ENCODE data around the gene EIF2A.
A peak's percentile ranks its signal among the peaks of the same experiment; 100 is the strongest.

EIF2A gene

GRCh38 chr3:150543128-150543527 lies 3.5 kb upstream of the EIF2A start:
- no peak overlapping the region for H3K4me3 ChIP-seq (ENCODE audit: low read depth, low read length)

DNA sequence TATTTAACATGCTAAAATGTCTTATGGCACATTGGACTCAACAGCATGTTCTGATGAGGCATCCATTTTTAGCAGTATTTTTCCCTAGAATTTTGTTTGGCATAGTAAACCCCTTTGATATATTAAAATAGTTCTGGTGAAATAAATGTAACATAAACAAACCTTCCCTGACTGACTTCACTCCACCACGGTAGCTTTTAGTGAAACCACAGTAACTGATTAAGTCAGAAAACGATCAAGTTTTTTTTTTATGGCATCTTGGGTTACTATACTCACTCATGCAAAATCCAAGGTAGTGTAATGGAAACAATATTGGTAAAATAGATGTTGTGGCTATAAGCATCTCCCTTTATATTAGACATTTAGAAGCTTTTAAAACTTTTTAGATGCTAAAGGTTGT lies 3.1 kb upstream of the EIF2A start:
- no peak overlapping the region for H3K4me3 ChIP-seq (ENCODE audit: low read depth, low read length)

DNA sequence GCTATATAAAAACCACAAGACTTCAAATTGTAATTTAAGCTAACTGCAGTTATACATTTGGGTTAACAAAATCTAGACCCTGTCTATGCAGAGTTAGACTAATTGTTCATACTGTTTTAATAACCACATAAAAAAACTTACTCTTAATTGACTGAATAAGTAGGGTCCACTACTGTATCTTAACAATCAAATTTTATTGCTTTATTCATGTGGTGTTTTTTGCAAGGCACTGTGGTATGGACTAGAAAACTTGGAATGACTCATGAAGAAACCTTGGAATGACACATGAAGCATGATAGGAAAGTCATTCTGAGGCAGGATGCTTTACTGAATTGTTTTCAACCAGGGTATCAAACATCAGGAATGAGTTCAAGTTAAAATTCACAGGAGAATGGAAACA lies 2.5 kb upstream of the EIF2A start:
- H3K4me3 ChIP-seq (ENCODE audit: low read depth, low read length) = no peak overlapping the region

- H3K4me3 ChIP-seq (ENCODE audit: low read depth, low read length) = peak overlapping the region; percentile 95
These were observed 1.9 kb upstream of the EIF2A start for GRCh38 chr3:150544726-150545125.

GRCh38 chr3:150545419-150546225 lies 965 bp upstream of the EIF2A start:
- peak overlapping the region; percentile 95 for H3K4me3 ChIP-seq (ENCODE audit: low read depth, low read length)

DNA sequence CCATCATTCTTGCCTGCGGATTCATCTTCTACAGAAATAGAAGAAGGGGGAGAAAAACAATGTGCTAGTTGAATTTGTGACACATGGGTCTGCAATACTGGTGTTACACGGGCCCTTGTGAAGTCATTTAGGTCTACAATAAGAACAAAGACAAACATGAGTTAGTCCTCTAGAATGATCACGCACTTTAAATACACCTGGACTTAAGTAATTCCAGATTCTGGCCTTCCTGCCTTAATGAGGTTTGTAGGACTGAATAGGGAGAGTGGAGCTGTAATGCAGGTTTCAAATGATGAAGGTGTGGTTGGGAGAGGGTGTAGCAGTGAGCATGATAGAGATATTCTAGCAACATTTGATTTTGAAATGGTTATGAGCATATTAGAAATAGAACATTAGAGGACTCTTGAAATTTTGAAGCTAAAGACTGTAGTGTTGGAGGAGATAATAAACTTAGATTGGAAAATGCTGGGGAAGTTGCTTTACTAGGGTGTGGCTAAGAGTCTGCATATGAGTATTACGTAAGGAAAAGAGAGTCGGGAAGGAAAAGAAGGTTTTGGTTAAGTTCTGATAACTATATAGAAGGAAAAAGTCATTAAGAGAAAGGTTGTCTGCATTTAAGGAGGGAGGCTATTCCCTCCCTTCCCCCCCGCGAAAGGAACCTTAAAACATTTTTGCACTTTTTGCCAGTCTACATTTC lies 606 bp downstream of the EIF2A start:
- H3K4me3 ChIP-seq (ENCODE audit: low read depth, low read length) = peak overlapping the region; percentile 95

GRCh38 chr3:150555859-150556436 lies 9.4 kb downstream of the EIF2A start:
- no peak overlapping the region for H3K4me3 ChIP-seq (ENCODE audit: low read depth, low read length)

DNA sequence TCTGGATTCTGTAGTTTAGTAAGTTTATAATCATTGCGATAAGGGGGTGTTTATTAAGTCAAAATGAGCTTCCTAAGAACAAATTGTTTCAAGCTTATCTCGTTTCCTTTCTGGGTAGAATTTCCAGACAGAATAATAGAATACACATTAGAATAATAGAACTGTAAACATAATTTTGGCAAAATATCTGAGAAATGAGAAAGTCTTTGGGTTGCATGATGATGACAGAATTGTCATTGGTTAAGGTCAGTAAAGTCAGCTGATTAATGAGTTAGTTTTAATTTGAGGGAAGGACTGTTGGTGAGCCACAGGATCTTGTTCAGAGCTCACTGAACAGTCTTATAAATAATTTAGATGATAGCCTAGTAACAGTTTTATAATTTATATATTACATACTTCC lies 10.2 kb downstream of the EIF2A start:
- H3K4me3 ChIP-seq (ENCODE audit: low read depth, low read length) = no peak overlapping the region

DNA sequence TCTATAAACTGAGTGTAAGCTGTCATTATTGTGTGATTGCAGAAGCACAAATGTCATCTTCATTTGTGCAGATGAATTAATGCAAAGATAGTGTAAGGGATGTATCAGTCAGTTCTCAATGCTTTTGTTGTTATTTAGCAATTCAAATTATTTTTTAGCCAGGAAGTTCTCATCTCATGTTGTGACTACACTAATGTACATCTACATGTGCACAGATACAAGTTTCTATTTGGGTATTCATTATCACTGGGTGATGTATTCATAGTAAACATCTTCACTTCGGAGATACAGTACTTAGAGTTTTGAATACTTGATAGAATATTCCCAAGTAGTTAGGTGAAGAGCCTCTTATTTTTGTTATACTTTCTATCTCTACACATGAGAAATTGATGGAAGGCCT lies 11.1 kb downstream of the EIF2A start:
- no peak overlapping the region for H3K4me3 ChIP-seq (ENCODE audit: low read depth, low read length)

GRCh38 chr3:150564243-150564642 lies 17.7 kb downstream of the EIF2A start:
- H3K4me3 ChIP-seq (ENCODE audit: low read depth, low read length) = no peak overlapping the region

DNA sequence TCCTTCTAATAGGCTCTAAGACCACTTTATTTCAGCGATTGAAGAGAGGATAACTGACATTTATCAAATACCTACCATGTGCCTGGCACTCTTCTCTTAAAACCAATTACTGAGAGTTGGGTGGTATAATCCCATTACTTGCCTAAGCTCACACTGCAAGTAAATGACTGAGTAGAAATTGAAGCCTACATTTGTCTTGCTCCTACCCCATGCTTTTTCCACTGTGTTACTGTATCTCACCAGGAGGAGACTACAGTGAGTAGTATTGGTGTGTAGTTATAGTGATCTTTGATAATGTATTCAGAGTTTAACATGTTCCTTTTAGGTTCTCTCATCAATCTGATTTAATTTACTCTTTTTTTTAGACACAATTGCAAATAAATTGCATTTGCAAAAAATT lies 20.7 kb downstream of the EIF2A start:
- H3K4me3 ChIP-seq (ENCODE audit: low read depth, low read length) = no peak overlapping the region

DNA sequence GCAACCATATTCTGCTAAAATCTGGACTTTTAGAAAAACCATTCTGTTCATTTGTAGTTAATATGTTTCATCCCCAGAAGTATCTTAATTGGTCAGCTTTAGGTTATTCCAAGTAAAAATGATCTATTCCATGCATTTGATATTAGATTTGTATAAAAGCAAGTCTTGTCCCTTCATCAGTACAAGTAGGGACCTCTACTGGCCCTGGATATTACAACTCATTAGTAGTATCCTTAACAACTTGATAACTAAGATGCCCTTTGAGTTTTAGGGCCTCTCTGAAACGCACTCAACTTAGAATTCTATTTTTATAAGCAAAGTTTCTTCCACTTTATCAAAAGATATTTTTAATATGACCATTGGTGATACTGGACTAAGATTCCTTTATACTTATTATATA lies 31.3 kb downstream of the EIF2A start:
- no peak overlapping the region for H3K4me3 ChIP-seq (ENCODE audit: low read depth, low read length)

DNA sequence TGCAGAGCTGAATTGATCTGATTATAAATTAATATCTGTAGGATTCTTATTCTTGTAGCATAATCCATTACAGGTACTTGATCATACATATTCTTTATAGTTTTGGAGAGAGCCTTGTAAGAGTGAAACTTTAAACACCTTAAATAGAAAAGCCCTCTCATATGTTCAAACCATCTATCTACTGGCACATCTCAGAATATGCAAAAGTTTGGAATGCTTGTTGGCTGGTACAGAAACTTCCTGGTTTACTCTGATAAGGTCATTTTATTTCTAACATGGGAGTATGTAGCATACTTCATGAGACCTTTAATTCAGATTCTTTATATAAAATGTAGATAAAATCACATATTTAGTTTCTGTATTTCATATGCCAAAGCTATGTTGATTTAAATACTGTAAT lies 34.6 kb downstream of the EIF2A start:
- no peak overlapping the region for H3K4me3 ChIP-seq (ENCODE audit: low read depth, low read length)

DNA sequence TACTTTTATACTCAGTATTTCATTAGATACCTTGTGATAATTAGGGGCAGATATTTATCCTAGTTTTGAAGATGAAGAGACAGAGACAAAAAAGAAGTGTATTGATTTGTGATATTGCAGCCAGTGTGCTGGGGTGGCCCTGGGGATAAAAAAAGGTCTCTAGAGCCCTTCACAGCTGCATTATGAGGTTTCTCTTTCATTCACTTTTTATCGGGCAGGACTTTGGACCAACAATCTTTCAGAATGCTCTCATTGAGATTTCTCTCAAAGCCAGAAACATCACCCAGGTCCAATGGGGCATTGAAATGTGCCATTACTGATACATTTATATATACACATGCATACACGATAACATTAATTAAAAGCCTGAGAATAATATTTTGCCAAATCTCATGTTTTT lies 36.0 kb downstream of the EIF2A start:
- H3K4me3 ChIP-seq (ENCODE audit: low read depth, low read length) = no peak overlapping the region

- no peak overlapping the region for H3K4me3 ChIP-seq (ENCODE audit: low read depth, low read length)
These were observed 36.4 kb downstream of the EIF2A start for GRCh38 chr3:150583028-150583427.

DNA sequence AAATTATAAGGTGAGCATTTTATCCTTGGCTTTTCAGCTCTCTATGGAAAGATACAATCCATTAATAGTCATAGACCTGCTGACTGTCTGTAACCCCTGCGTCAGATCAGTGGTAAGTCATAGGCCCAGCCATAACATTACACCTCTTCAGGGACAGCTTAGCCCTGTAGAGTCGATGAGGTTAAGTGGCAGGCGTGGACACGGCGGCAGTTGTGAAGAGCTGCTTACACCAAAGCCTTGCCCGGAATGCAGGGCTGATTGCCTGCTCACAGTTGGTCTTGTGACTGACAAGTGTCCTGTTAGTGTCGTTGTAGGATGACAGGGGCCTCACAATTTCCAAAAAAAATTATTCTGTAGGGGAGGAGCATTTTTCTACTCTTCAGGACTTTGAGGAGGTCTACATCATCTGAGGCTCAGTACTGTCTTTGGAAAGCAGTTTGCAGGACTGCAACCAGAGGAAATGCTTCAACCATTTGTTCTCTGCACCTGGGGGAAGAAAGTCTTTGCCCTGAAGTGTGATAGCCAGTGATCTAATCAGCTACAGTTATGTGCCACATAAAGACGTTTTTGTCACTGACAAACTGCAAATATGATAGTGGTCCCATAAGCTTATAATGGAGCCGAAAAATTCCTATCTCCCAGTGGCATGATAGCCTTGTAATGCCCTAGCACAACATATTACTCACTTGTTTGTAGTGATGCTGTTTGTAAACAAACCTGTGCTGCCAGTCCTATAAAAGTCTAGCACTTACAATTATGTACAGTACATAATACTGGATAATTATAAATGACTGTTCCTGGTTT lies 41.6 kb downstream of the EIF2A start:
- no peak overlapping the region for H3K4me3 ChIP-seq (ENCODE audit: low read depth, low read length)

GRCh38 chr3:150589759-150590158 lies 43.2 kb downstream of the EIF2A start:
- no peak overlapping the region for H3K4me3 ChIP-seq (ENCODE audit: low read depth, low read length)

- H3K4me3 ChIP-seq (ENCODE audit: low read depth, low read length) = no peak overlapping the region
These were observed 47.6 kb downstream of the EIF2A start for GRCh38 chr3:150594150-150594549.

DNA sequence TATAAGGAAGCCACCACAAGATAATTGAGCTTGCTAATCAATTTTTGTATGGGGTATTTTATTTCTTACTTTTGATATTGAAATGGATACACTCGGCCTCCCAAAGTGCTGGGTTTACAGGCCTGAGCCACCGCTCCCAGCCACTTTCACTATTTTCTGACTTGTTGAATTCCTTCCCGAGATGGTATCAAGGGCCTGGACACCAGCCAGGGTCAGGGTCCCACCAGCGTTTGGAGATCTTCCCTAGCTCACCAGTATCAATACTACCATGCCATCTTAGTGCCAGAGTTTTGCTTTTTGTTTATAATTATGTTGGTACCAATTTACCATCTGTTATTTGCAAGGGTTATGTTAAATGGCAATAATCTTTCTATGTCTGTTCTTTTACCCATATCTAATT lies 51.1 kb downstream of the EIF2A start:
- no peak overlapping the region for H3K4me3 ChIP-seq (ENCODE audit: low read depth, low read length)

DNA sequence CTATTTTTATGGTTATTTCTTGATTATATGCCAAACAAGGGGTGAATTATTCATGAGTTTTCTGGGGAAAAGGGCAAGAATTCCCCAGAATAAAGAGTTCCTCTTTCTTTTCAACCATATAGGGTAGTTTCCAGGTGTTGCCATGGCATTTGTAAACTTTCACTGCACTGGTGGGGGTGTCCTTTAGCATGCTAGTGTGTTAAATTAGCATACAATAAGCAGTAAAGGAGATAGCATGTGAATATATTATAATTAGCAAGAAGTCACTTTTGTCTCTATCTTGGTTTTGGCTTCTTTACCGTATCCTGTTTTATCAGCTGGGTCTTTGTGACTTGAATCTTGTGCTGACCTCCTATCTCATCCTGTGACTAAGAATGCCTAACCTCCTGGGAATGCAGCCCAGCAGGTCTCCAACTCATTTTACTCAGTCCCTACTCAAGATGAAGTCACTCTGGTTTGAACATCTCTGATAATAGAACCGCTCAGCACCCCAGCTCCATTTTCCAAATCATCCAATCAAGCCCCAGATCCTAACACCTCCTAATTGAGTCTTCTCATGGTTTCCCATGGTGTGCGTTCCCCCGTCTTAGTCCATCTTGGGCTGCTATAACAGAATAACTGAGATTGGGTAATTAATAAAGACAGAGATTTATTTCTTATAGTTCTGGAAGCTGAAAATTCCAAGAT lies 53.2 kb downstream of the EIF2A start:
- H3K4me3 ChIP-seq (ENCODE audit: low read depth, low read length) = no peak overlapping the region

All from iPS-11a (cell line).